Tibial nerve (tissue), 4 donors: Measurements from ENCODE around the gene YTHDF1. TPM values are rescaled to one million over a fixed set of nuclear protein-coding genes. Genes with fewer than 3 reads are reported as not detected.
"Not testable (repeated sequence)": the region's sequence is repeated elsewhere in the genome, so short reads cannot be mapped to it uniquely, and the experiment has no call there.

Experiments used
- DNase-seq, 2 donors: peaks; one replicate each; pipeline ENCODE4 v3.0.0-alpha.2; 2019; ENCODE audit warnings: low spot score in 2 of 2
- H3K27ac ChIP-seq, 4 donors: fragments of 200-600 bp; sonication (generic) in 3 of 4; one replicate each; pipeline ENCODE4 v1.5.1; 2017 to 2019; ENCODE audit warnings: mild to moderate bottlenecking in 1 of 4
- H3K27me3 ChIP-seq, 2 donors: fragments of 200-600 bp; sonication (generic) in 1 of 2; one replicate each; pipeline versions ENCODE4 v1.5.1 to v1.6.0; 2017 to 2019
- H3K36me3 ChIP-seq, 3 donors: fragments of 200-600 bp; sonication (generic); one replicate each; pipeline ENCODE4 v1.5.1; 2018 to 2019
- H3K4me1 ChIP-seq, 4 donors: fragments of 200-600 bp; sonication (generic) in 3 of 4; one replicate each; pipeline ENCODE4 v1.5.1; 2017 to 2019
- H3K4me3 ChIP-seq, 4 donors: fragments of 200-600 bp; sonication (generic) in 3 of 4; one replicate each; pipeline ENCODE4 v1.5.1; 2017 to 2019; ENCODE audit warnings: mild to moderate bottlenecking in 1 of 4, moderate library complexity in 1 of 4
- H3K9me3 ChIP-seq, 4 donors: fragments of 200-600 bp; sonication (generic) in 3 of 4; one replicate each; pipeline ENCODE4 v1.5.1; 2017 to 2019
- EP300 ChIP-seq, 2 donors: sonication (generic); formaldehyde crosslinking; IDR thresholded peaks; one replicate each; pipeline ENCODE4 v1.6.1; 2017; ENCODE audit warnings: antibody characterized with exemption in 2 of 2, mild to moderate bottlenecking in 1 of 2
- POLR2A ChIP-seq, 2 donors: fragments of 450-650 bp; IDR thresholded peaks; one replicate each; pipeline ENCODE4 v1.6.1; 2017; ENCODE audit warnings: antibody characterized with exemption in 2 of 2, mild to moderate bottlenecking in 2 of 2, moderate library complexity in 2 of 2
- WGBS, 2 donors: methylation state at CpG; one replicate each; pipeline ENCODE4 v1.1.5; 2018; 5-methylcytosine and 5-hydroxymethylcytosine counted together
- total RNA-seq, 4 donors: library from RNA; depleted of rRNA; stranded (reverse); fragments of >200 nt; gene quantifications; one replicate each; pipeline ENCODE4 v1.1.0, GENCODE V29; 2016
- TF ChIP-seq, protein P1 (sequence below), 5 experiments: fragments of 200-600 bp in 3 of 5; fragments of 450-650 bp in 2 of 5; sonication (generic) in 3 of 5; IDR thresholded peaks; one replicate each; pipeline ENCODE4 v1.5.1; 2016 to 2019; ENCODE audit warnings: antibody characterized with exemption in 5 of 5, mild to moderate bottlenecking in 3 of 5, moderate library complexity in 2 of 5

Gene YTHDF1
- total RNA-seq, 4 donors from 2014 or later = 20.7 to 25.5 (median 23.3) TPM

DNA sequence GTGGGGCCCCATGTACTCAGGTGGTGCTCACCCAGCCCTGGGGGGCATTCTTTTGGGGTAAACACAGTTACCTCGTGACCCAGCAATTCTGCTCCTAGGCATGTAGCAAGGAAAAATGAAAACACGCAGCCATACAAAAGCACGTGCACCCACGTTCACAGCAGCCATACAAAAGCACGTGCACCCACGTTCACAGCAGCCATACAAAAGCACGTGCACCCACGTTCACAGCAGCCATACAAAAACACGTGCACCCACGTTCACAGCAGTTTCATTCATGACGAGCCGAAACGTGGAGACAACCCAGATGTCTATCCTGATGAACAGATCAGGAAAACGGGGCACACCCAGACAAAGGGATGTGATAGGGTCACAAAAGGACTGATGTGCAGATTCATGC is 57.1 kb downstream of the YTHDF1 start:
- Histone ChIP-seq H3K27ac (no peak overlapping the region), H3K36me3 (no peaks in the 10 kb centered on the region), H3K4me1 (no peaks in the 10 kb centered on the region), H3K9me3 (no peaks in the 10 kb centered on the region), H3K27me3 (peaks cover 0 to 49% of the 10 kb centered on the region in 2 donors), H3K4me3 (no peak overlapping the region)
- no peak for DNase-seq
- TF ChIP-seq EP300 (IDR thresholded peaks at IDR 0.05) (no peak), POLR2A (IDR thresholded peaks at IDR 0.05) (no peak)
- TF ChIP-seq, protein P1, sequence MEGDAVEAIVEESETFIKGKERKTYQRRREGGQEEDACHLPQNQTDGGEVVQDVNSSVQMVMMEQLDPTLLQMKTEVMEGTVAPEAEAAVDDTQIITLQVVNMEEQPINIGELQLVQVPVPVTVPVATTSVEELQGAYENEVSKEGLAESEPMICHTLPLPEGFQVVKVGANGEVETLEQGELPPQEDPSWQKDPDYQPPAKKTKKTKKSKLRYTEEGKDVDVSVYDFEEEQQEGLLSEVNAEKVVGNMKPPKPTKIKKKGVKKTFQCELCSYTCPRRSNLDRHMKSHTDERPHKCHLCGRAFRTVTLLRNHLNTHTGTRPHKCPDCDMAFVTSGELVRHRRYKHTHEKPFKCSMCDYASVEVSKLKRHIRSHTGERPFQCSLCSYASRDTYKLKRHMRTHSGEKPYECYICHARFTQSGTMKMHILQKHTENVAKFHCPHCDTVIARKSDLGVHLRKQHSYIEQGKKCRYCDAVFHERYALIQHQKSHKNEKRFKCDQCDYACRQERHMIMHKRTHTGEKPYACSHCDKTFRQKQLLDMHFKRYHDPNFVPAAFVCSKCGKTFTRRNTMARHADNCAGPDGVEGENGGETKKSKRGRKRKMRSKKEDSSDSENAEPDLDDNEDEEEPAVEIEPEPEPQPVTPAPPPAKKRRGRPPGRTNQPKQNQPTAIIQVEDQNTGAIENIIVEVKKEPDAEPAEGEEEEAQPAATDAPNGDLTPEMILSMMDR (IDR thresholded peaks at IDR 0.05) = no peak
- WGBS, 2 donors = 84 to 87% methylated on average over 14 of the region's 14 CpGs

DNA sequence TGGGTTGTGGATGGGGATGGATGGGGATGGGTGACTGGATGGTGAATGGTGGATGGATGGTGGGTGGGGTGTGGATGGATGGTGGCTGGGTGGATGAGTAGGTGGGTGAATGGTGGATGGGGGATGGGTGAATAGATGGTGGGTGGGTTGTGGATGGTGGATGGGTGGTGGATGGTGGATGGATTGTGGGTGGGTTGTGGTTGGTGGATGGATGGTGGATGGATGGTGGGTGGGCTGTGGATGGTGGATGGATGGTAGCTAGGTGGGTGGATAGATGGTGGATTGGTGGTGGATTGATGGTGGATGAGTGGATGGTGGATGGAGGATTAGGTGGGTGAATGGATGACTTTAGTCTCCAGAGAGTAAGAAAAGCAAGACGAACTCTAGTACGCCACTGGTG is 57.6 kb downstream of the YTHDF1 start:
- H3K4me1 ChIP-seq = no peaks in the 10 kb centered on the region
- no peak overlapping the region for H3K4me3 ChIP-seq
- TF ChIP-seq EP300 (IDR thresholded peaks at IDR 0.05) = no peak
- TF ChIP-seq POLR2A (IDR thresholded peaks at IDR 0.05) = no peak
- H3K36me3 ChIP-seq = no peaks in the 10 kb centered on the region
- H3K9me3 ChIP-seq = no peaks in the 10 kb centered on the region
- no peak overlapping the region for H3K27ac ChIP-seq
- 74 to 92% methylated on average over 2 of the region's 2 CpGs for WGBS, 2 donors
- peaks cover 0 to 48% of the 10 kb centered on the region in 2 donors for H3K27me3 ChIP-seq
- DNase-seq = no peak

- H3K27ac ChIP-seq, H3K4me3 ChIP-seq, H3K36me3 ChIP-seq, DNase-seq, H3K4me1 ChIP-seq, H3K9me3 ChIP-seq: not testable (repeated sequence)
- H3K27me3 ChIP-seq = peaks cover 0 to 52% of the 10 kb centered on the region in 2 donors
- 72 to 83% methylated on average over 7 to 13 of the region's 13 CpGs for WGBS, 2 donors
Observed at GRCh38 chr20:63157431-63157830, 58.5 kb downstream of the YTHDF1 start.

GRCh38 chr20:63156221-63156671 is 59.7 kb downstream of the YTHDF1 start:
- H3K27me3 ChIP-seq = peaks cover 0 to 63% of the 10 kb centered on the region in 2 donors
- 69 to 88% methylated on average over 7 to 12 of the region's 12 CpGs for WGBS, 2 donors

GRCh38 chr20:63155266-63156165 is 60.4 kb downstream of the YTHDF1 start:
- no peak overlapping the region for H3K27ac ChIP-seq
- peaks cover 0 to 64% of the 10 kb centered on the region in 2 donors for H3K27me3 ChIP-seq
- DNase-seq = no peak
- WGBS, 2 donors = 57 to 59% methylated on average over 13 to 15 of the region's 15 CpGs
- no peaks in the 10 kb centered on the region for H3K36me3 ChIP-seq
- TF ChIP-seq EP300 (IDR thresholded peaks at IDR 0.05) (no peak), POLR2A (IDR thresholded peaks at IDR 0.05) (no peak)
- TF ChIP-seq, protein P1 (IDR thresholded peaks at IDR 0.05) = no peak
- H3K4me3 ChIP-seq = no peak overlapping the region
- H3K9me3 ChIP-seq = no peaks in the 10 kb centered on the region
- H3K4me1 ChIP-seq = peaks cover 0 to 15% (median 0%) of the 10 kb centered on the region in 4 donors

More at GRCh38 chr20:63156221-63156671, 59.7 kb downstream of the YTHDF1 start:
- DNase-seq = no peak
- Histone ChIP-seq H3K36me3 (no peaks in the 10 kb centered on the region), H3K27ac (no peak overlapping the region), H3K4me3 (no peak overlapping the region), H3K4me1 (peaks cover 0 to 14% (median 0%) of the 10 kb centered on the region in 4 donors), H3K9me3 (no peaks in the 10 kb centered on the region)
- TF ChIP-seq, protein P1 (IDR thresholded peaks at IDR 0.05) = no peak
- TF ChIP-seq EP300 (IDR thresholded peaks at IDR 0.05) = no peak
- no peak for TF ChIP-seq POLR2A (IDR thresholded peaks at IDR 0.05)

DNA sequence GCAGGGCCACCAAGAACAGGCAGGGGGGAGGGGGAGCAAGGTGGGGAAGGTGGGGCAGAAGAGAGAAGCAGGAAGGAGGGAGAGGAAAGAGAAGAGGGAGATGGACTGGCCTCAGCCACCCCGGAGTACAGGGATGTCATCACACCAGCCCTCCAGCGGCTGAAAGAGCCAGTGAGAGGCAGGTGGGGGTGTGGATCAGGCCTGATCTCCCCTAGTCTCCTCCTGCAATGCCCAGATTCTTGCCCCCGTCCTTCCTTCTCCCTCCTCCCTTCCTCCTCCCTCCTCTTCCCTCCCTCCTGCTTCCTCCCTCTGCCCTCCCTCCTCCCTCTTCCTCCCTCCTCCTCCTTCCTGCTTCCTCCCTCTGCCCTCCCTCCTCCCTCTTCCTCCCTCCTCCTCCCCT is 61.5 kb downstream of the YTHDF1 start:
- Histone ChIP-seq H3K9me3 (peaks cover 0 to under 1% (median 0%) of the 10 kb centered on the region in 4 donors), H3K27ac (no peak overlapping the region), H3K27me3 (peaks cover 0 to 71% of the 10 kb centered on the region in 2 donors), H3K36me3 (no peaks in the 10 kb centered on the region), H3K4me3 (no peak overlapping the region), H3K4me1 (peaks cover 0 to 15% (median 0%) of the 10 kb centered on the region in 4 donors)
- no peak for DNase-seq
- 21 to 29% methylated on average over 3 of the region's 3 CpGs for WGBS, 2 donors
- TF ChIP-seq EP300 (IDR thresholded peaks at IDR 0.05) (no peak), POLR2A (IDR thresholded peaks at IDR 0.05) (no peak)
- TF ChIP-seq, protein P1 (IDR thresholded peaks at IDR 0.05) = no peak
